Erythroblast (primary cell): ENCODE measurements around the gene HFE.

Experiments
- DNase-seq, 2 experiments: peaks; one replicate each; lab custom pipeline; 2025; lab: John Stamatoyannopoulos, UW
- GATA1 ChIP-seq: IDR thresholded peaks from 2 replicates; pipeline ENCODE4 v1.6.1; 2011; ENCODE audit warnings: low read depth, mild to moderate bottlenecking, control low read depth, low read length, moderate library complexity
- POLR2A ChIP-seq: IDR thresholded peaks from 2 replicates; pipeline ENCODE4 v1.6.1; 2011; ENCODE audit warnings: mild to moderate bottlenecking, low read length

HFE gene

DNA sequence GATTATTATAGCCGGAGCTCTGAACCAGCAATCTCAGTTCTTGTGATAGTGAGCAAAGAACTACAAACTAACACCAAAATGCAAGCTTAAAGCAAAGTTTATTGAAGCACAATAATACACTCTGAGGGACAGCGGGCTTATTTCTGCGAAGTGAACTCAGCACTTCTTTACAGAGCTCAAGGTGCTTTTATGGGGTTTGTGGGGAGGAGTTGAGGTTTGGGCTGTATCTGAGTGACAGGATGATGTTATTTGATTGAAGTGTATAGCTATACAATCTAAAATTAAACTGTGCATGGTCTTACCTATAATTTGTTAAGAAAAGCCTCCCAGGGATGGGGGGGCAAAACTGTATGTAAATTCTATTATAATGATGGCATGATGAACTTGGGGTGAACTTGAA lies 1.0 kb upstream of the HFE start:
- TF ChIP-seq POLR2A (no peak), GATA1 (no peak)
- DNase-seq, result no peak

DNA sequence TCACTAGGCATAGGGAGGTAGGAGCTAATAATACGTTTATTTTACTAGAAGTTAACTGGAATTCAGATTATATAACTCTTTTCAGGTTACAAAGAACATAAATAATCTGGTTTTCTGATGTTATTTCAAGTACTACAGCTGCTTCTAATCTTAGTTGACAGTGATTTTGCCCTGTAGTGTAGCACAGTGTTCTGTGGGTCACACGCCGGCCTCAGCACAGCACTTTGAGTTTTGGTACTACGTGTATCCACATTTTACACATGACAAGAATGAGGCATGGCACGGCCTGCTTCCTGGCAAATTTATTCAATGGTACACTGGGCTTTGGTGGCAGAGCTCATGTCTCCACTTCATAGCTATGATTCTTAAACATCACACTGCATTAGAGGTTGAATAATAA lies 1.1 kb downstream of the HFE start:
- no peak for TF ChIP-seq POLR2A
- no peak for DNase-seq

DNA sequence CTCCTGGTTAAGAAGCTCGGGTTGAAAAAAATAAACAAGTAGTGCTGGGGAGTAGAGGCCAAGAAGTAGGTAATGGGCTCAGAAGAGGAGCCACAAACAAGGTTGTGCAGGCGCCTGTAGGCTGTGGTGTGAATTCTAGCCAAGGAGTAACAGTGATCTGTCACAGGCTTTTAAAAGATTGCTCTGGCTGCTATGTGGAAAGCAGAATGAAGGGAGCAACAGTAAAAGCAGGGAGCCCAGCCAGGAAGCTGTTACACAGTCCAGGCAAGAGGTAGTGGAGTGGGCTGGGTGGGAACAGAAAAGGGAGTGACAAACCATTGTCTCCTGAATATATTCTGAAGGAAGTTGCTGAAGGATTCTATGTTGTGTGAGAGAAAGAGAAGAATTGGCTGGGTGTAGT lies 2.0 kb downstream of the HFE start:
- TF ChIP-seq POLR2A (no peak), GATA1 (no peak)
- DNase-seq, result no peak

DNA sequence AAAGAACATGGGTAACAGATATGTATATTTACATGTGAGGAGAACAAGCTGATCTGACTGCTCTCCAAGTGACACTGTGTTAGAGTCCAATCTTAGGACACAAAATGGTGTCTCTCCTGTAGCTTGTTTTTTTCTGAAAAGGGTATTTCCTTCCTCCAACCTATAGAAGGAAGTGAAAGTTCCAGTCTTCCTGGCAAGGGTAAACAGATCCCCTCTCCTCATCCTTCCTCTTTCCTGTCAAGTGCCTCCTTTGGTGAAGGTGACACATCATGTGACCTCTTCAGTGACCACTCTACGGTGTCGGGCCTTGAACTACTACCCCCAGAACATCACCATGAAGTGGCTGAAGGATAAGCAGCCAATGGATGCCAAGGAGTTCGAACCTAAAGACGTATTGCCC lies 5.2 kb downstream of the HFE start:
- TF ChIP-seq POLR2A (no peak), GATA1 (no peak)
- DNase-seq, result no peak

DNA sequence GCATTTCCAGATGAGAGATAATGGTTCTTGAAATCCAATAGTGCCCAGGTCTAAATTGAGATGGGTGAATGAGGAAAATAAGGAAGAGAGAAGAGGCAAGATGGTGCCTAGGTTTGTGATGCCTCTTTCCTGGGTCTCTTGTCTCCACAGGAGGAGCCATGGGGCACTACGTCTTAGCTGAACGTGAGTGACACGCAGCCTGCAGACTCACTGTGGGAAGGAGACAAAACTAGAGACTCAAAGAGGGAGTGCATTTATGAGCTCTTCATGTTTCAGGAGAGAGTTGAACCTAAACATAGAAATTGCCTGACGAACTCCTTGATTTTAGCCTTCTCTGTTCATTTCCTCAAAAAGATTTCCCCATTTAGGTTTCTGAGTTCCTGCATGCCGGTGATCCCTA lies 6.8 kb downstream of the HFE start:
- no peak for TF ChIP-seq GATA1
- TF ChIP-seq POLR2A, result no peak
- no peak for DNase-seq

DNA sequence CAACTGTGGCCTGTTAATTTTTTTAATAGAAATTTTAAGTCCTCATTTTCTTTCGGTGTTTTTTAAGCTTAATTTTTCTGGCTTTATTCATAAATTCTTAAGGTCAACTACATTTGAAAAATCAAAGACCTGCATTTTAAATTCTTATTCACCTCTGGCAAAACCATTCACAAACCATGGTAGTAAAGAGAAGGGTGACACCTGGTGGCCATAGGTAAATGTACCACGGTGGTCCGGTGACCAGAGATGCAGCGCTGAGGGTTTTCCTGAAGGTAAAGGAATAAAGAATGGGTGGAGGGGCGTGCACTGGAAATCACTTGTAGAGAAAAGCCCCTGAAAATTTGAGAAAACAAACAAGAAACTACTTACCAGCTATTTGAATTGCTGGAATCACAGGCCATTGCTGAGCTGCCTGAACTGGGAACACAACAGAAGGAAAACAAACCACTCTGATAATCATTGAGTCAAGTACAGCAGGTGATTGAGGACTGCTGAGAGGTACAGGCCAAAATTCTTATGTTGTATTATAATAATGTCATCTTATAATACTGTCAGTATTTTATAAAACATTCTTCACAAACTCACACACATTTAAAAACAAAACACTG lies 10.1 kb downstream of the HFE start:
- peak; percentile 76 to 86 for DNase-seq
- TF ChIP-seq GATA1, result no peak
- no peak for TF ChIP-seq POLR2A

DNA sequence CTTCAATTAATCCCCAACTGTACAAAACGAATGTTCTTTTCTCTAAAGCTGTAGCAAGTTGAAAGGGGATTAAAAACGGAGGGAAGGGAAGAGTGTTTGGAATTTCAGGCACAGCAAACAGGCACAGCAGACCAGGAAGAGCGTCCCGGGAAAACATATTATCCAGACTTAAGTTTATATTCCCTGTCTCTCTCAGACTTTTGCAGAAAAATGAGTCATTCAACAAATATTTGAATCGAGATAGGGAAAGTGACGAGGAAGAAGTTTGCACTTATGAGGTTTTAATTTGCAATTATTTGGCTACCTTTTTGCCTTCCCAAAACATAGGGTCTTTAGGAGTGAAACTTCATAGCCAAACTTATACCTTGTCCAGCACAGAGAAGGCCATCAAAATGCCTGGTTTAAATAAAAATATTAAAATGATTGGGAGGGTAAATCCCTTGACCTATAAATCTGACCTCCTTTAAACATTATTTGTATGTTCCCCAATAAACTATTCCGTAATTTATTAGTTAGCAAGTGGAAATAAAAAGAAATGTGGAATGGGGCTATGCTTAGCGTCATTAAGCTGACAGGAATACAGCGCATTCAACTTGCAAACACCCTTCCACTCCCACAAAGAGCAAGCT lies 16.0 kb downstream of the HFE start:
- TF ChIP-seq POLR2A (no peak), GATA1 (no peak)
- no peak for DNase-seq

DNA sequence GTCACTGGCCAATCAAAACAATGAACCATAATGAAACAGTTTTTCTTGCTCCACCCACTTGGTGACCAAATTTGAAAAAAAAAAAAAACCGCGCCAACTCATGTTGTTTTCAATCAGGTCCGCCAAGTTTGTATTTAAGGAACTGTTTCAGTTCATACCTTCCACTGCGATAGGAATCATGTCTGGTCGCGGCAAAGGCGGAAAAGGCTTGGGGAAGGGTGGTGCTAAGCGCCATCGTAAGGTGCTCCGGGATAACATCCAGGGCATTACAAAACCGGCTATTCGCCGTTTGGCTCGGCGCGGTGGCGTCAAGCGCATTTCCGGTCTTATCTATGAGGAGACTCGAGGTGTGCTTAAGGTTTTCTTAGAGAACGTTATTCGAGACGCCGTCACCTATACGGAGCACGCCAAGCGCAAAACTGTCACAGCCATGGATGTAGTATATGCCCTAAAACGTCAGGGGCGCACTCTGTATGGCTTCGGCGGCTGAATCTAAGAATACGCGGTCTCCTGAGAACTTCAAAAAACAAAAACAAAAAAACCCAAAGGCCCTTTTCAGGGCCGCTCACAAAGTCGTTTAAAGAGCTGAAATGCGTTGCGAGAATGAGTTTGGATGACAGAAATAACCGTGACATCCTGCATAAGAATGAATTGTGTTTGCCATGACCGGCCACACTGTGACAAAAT lies 16.7 kb downstream of the HFE start:
- peak; percentile 97 for DNase-seq
- TF ChIP-seq POLR2A (peak; percentile 100), GATA1 (no peak)

DNA sequence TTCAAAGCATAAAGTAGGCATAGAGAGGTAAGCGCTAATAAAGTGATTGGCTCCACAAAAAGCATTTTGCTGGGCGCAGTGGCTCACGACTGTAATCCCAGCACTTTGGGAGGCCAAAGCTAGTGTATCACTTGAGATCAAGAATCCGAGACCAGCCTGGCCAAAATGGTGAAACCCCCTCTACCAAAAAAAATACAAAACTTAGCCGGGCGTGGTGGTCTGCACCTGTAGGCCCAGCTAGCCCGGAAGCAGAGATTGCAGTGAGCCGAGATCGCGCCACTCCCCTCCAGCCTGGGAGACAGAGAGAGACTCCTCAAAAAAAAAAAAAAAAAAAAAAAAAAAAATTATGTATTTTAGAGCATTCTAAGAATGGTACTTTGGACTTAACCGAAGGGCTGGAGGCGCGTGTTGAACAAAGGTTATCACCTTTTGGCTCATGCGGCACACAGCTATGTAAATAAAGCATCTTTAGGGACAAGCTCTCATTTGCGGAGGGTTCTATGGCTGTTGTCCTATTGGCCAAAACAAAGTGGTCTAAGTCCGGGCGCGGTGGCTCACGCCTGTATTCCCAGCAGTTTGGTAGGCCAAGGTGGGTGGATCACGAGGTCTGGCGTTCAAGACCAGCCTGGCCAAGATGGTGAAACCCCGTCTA lies 17.4 kb downstream of the HFE start:
- TF ChIP-seq POLR2A (no peak), GATA1 (no peak)

DNA sequence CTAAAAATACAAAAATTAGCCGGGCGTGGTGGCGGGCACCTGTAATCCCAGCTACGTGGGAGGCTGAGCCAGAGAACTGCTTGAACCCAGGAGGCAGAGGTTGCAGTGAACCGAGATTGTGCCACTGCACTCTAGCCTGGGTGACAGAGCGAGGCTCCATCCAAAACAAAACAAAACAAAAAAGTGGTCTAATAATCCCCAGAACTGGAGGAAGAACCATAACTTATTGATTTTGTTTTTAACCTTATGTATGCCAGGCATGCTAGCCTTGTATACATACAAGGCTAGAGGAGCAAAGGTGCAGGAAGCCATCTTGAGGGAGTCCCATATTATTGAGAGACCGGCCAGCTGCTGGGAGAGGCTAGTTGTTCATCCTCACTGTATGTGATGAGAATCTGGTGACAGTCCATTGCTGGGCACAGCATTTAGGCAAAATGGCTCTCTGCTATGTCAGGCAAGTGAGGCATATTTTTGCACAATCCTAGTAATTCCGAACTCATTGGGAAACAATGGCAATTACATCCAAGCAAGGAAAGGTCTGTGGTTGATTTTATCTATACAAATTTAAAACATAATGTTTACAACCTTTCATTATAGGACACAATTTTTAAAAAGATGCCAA lies 18.0 kb downstream of the HFE start:
- no peak for DNase-seq
- TF ChIP-seq POLR2A (no peak), GATA1 (no peak)

More for the DNA sequence above, 17.4 kb downstream of the HFE start:
- DNase-seq, result peak in 1 of 2 experiments; percentile 80

DNA sequence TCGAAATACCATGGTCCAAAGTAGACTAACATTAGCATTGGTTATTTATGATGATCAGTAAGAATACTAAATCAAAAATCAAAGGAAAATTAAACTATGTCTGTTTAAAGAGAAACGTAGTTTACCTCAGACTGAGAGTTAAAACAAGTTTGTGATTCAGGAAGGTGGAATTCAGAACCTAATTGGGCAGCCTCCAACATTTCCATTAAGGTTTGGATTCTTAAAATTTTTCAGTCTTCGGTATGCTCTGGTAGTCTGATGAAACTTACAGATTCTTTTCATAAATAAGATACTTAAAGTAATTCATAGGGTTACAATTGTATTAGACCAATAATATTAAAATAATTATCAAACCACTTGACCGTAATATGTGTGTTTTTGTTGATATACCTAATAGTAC lies 18.6 kb downstream of the HFE start:
- no peak for DNase-seq
- TF ChIP-seq POLR2A, result no peak
- no peak for TF ChIP-seq GATA1

DNA sequence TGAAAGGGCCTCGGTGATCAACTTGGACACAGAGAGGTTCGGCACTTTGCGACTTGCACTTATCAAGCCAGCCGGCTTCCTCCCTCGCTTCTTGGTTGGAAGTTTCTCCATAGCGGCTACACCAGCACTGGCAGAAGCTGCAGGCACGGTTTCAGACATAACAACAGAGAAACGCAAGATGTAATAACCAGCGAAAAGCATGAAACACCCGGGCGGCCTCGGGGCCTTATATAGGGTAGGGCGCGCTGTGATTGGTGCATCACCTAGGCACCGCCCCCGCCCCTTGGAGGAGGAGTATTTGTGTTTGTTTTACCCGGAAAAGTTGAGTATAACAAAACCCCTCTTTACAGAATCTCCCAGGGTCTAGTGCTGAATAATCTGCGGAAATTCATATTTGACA lies 20.7 kb downstream of the HFE start:
- no peak for TF ChIP-seq GATA1
- no peak for TF ChIP-seq POLR2A
- DNase-seq, result no peak

DNA sequence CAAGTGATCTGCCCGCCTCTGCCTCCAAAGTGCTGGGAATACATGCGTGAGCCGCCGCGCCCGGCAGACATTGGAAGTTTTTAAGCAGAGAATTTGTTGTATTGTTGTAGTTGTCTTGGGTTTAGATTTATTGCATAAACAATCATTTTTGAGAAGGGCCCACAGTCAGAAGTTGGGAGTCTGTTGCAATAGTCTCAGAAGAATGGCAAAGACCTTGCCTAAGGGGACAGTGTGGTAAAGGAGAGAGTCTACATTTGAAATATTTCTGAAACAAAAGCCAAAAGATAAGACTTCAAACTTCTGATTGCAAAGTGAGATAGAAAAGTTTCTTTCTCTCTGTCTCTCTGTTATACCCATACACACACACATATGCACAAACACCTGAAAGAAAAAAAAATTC lies 22.5 kb downstream of the HFE start:
- no peak for TF ChIP-seq POLR2A
- TF ChIP-seq GATA1, result no peak
- no peak for DNase-seq

DNA sequence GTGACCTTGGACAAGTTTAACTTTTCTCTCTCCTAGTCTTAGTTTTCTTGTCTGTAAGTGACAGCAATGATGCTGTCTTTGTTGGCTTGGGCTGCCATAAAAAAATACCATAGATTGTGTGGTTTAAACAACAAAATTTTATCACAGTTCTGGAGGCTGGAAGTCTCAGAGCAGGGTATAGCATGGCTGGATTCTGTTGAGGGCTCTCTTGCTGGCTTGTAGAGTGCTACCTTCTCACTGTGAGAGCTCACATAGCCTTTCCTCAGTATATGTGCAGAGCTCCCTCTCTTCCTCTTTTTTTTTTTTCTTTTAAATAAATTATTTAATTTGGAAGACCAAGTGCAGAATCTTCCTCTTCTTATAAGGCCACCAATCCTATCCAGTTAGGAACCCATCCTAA lies 26.3 kb downstream of the HFE start:
- DNase-seq, result no peak
- TF ChIP-seq GATA1, result no peak
- TF ChIP-seq POLR2A, result no peak
